Measurements from ENCODE around the gene NEK8.
A peak's percentile ranks its signal among the peaks of the same experiment; 100 is the strongest.

NEK8 gene

DNA sequence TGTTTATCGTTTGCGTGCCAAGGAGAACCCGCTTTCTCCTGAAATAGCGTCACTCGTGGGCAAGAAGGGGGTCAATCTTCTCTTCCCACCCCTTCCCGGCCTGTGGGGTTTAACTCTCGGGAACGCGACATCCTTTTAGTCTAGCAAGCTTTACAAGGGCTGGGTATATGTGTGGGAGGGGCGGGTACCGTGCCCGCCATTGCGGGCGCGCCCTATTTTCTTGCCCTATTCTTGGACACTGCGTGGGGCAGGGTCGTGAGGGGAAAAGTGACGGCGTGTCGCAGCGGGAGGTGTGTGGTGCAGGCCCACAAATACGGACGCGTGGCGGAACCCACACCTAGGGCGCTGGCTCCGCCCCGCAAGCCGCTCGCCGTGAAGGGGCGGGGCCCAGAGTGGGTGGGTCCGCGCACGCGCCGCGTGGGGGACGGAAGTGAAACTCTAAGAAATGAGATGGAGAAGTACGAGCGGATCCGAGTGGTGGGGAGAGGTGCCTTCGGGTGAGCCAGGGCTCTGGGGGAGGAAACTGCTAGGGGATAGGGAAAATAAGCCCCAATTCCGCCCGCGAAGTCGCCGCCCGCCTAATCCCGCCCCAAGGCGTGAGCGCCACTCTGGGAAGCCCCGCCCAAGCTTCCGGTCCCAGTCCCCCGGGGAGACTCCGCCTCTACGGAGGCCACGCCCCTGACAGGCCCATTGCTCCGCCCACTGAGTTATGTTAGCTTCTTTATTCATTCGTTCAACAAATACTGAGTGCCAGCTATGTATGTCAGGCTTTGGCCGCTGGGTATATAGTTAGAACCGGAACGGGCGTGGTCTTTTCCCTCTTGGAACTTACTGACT lies at the start of gene NEK8:
Gene NEK8, plus strand, starts transcription at position 425 of the 837 bp plus-strand sequence. Its CDS starts 26 bp downstream, at position 451.
- DNase-seq: peak; percentile 84 to 95

DNA sequence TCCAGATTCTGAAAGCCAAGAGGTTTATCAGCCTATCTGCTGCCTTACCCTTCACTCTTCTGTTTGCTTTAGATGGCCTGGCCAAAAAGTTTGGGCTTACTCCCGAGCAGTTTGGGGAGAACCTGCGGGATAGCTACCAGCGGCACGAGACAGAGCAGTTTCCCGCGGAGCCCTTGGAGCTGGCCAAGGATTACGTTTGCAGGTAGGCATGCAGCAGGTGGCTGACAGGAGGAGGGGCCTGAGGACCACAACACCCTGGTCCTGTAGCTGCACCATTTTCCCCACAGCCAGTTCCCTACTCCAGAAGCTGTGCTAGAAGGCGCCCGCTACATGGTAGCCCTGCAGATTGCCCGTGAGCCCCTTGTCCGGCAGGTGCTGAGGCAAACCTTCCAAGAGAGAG lies 45.9 kb upstream of the NEK8 start:
- DNase-seq: no peak

DNA sequence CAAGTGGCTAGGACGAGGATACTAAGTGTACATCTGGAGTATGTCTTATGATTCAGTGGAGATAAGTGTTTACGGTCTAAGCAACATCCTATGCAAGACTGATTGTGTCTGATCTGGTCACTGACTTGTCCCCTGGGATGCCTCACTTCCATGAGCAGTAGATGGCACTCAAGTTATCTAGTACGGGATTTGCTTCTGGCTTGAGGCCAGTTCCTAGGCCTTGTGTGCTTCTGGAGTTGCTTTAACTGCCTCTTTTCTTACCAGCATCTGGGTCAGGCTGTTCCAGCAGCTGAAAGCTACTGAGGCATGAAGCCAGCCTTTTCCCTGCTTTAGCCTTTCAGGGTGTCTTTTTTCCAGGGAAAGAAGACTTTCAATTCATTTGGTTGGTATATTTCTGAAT lies 43.6 kb upstream of the NEK8 start:
- DNase-seq: no peak

DNA sequence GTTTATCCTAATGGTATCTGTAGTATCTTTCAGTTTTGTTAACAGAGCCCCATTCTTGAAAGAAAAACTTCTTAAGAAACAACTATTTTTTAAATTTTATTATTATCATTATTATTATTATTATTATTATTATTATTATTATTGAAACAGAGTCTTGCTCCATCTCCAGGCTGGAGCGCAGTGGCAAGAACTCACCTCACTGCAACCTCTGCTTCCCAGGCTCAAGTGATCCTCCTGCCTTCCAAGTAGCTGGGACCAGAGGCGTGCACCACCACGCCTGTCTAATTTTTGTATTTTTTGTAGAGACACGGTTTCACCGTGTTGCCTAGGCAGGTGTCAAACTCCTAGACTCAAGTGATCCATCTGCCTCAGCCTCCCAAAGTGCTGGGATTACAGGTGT lies 43.2 kb upstream of the NEK8 start:
- DNase-seq: no peak

DNA sequence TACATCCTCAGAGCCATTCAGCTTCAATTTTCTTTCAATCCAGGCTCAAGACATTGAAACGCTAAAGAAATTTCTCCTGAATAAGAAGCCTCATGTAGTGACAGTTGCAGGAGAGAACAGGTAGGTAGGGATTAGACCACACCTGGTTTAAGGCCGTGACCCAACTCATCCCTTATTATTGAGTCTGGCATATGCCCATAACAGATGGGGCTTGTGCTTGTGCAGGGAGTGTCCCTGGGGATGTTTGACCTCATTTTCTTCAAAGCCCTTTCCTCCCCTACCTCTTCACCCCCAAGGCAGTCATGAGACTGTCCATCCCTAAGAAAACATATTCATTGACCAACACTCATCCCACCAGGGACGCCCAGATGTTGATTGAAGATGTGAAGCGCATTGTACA lies 42.3 kb upstream of the NEK8 start:
- no peak for DNase-seq

DNA sequence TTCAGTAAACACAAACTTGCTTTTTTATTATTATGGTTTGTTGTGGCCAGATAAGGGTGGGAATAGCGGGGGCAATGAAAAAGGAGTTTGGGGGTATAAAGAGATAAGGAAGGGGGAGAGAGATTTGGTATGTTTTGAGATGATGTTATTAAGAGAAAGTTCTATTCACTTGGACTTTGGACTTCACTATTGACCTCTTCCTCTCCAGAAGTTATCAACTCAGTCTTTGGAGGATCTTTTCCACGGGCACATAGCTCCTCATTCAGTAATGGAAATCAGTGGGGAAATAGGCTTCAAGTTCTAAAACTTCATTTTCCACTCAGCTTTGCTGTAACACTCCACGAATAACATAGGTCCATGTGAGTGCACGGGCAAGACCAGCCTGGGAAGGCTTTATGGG lies 40.1 kb upstream of the NEK8 start:
- no peak for DNase-seq

DNA sequence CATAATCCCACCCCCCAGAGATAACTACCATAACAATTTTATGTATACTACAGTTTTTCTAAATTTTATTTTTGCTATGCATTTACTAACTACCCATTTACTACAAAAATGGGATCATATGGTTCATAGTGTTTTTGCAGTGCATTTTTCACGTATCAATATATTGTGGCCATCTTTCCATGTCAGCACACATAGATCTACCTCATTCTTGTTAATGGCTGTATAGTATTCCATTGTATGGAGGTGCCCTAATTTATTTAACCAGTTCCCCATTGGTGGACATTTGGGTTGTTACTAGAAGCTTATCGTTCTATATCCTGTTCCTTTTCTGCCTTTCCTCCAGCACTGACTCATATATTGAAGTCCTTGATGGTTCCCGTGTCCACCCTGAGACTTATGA lies 39.6 kb upstream of the NEK8 start:
- no peak for DNase-seq

DNA sequence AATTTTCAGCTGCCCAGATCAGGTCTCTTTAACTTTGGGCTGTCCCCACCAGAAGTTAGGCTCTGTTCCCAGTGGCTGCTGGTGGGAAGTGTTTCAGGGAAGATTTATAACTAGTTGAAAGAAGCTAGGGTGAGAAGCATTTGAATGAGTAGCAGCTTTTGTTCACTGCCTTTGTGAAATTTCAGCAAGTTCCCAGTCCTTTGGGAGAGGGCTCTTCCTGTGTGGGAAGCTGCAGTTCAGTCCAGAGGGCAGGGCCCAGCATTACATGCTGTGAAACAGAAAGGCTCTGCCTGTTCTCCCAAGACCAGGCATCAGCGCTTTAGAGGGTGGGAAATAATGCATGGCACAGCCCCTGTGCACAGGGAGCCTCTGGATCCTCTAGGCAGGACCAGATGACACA lies 34.7 kb upstream of the NEK8 start:
- no peak for DNase-seq

DNA sequence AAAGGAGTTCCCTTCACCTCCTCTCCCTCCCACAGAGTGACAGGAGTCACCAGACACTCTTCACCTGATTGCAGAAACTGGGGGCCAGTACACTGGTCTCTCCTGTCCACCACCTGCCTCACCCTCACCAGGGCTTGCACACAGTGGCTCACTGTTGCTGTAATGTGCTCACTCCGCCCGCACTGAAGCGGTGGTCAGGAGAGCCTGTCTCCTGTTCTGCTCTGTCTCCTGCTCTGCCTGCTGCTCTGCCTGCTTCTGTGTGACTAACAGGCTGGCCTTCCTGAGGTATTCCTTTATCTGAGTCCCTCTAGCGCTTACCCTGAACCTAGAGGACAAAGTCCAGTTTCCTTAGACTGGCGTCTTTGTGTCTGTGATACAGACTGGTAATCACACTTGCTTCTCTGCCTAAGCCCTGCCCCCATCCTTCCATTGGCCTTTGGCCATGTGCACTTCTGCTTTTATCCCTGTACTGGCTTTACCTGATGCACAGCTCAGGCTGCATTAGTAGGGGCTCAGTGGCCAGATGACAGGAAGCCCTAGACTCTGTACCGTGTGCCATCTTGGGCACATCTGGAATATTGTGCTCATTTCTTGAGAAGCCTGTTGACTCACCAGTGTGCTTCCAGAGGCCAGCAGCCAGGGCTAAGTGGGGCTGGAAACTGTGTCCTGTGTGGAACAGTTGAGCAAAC lies 30.2 kb upstream of the NEK8 start:
- no peak for DNase-seq

DNA sequence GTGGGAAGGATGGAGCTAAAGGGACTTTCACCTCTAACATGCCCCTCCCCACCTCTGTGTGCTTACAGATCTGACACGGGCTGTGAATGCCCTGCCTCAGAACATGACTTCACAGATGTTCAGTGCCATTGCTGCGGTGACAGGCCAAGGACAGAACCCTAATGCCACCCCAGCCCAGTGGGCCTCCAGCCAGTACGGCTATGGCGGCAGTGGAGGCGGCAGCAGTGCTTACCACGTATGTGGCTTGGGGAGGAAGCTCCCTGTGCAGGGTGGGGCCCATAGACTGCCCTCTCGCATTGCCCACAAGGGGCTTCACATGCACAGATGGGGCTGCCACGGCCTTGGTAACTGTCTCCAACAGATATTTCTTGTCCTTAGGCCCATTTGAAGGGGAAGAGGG lies 28.3 kb upstream of the NEK8 start:
- DNase-seq: no peak

DNA sequence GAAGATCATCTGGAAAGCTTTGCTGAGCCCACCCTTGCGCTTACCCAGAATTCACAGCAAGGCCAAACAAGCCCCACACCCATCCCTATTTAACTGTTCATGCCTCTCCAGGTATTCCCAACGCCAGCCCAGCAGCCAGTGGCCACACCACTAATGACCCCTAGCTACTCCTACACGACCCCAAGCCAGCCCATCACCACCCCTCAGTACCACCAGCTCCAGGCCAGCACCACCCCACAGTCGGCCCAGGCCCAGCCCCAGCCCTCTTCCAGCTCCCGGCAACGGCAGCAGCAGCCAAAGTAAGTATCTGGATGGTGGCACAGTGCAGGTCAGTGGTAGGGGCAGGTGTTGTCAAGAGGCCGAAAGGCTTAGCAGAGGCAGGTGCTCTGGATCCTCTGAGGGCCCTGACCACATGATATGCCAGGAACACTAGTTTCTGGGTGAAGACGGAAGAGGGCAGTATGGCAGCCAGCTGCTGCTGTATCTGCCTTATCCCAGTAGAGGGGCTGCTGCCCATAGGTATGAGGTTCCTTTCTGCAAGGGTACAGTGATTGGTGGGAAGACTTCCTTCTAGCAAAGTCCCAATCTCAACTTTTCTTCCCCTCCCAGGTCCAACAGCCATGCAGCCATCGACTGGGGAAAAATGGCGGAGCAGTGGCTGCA lies 27.6 kb upstream of the NEK8 start:
- DNase-seq: no peak

DNA sequence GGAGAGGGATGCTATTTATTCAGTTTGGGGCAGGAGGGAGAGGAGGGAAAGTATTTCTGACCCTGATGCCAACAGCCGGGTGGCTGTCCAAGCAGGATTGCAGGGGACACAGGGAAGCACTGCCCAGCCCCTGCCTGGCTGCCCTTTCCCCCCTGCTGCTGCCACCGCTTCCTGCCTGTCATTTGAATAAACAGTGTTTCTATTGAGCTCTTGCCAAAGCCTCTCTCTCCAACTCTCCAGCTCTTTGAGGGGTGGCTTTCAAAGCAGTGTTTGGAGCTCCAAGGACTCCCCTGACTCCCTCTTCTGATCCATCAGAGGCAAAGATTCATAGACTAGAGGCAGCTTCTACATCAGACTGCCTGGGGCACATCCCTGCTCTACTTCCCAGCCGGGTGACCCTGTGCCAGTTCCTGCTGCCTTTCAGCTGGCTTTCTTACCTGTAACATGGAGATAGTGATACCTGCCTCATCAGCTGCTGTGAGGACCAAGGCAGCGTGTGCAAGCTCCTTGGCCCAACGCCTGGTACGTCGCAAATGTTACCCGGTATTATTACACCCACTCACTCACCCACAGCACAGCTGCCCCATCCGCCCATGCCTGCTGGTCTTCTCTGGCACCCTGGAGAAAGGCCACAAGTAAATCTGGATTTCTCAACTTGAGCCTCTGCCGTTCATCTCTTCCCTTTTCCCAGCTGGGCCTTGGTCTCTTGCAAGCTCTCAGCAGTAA lies 26.4 kb upstream of the NEK8 start:
- DNase-seq: no peak

DNA sequence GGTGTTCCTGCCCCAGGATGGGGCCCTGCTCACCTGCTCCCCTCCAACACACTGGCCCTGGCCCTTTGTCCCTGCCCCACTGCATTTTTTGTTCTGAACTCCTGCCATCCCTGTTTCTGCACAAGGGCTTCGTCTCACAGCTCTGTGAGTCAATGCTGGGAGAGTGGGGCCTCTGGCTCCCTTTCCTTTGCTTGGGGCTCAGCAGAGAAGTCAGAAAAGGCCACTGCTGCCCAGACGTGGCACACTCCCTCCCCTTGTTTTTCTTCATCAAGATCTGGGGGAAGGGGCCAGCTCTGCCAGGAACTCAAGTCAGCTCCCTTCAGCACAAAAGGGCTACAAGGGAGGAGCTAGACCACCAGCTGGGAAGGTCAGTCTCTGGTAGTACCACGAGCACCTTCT lies 25.8 kb upstream of the NEK8 start:
- no peak for DNase-seq

DNA sequence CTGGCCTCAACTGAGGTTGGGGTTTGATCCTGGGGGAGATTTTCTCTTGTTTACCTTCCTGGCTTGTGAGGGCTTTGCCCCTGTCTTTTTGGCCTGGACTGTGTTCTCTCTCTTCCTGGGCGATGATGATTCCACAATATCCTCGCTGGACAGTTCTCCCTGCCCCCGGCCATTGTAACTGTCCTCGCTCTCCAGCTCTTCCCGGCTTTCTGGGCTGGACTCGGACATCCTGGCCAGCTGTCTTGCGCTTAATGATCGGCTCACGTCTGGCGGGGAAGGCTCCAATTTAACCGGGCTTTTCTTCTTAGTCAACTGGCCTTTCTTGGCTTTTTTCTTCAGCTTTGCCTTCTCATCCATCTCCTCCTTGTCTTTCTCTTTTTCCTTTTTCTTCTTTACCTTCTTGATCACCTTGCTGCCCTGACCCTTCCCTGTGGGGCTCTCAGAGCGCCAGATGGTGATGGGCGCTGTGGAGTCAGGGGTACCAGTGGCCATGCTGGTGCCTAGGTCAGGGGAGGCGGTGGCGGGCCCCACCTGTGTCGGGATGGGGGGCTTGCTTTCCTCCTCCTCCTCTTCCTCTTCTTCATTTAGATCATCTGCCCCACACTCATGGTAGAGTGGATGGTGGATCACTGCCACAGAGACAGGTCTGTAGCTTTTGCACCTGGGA lies 24.9 kb upstream of the NEK8 start:
- no peak for DNase-seq

DNA sequence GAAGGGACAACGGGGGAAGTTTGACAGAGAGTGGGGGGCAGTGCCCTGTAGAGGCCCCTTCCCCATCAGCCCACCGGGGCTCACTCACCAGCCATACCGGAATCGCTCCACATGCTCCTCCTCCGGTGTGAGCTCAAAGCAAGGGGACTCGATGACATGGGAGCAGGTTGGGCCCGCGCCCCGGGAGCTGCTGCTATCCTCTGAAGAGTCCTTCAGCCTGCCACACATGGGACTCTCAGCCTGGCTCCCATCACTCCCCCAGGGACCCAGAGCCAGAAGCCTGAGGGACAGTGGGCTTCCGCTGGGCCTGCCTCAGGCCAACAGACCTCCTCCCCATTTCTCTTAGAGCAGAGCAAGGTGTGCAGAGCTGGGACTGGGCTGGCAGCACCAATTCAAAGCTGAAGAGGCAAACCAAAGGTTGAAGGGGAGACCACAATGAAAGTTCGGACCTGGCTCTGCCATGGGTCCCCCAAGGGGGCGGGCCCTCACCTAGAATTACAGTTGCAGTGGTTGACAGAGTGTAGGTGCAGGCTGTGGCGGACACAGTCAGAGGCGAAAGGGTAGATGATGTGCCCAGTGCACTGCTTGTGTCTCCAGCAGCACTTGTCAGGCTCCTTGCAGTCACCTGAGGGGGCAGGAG lies 24.2 kb upstream of the NEK8 start:
- DNase-seq: no peak

DNA sequence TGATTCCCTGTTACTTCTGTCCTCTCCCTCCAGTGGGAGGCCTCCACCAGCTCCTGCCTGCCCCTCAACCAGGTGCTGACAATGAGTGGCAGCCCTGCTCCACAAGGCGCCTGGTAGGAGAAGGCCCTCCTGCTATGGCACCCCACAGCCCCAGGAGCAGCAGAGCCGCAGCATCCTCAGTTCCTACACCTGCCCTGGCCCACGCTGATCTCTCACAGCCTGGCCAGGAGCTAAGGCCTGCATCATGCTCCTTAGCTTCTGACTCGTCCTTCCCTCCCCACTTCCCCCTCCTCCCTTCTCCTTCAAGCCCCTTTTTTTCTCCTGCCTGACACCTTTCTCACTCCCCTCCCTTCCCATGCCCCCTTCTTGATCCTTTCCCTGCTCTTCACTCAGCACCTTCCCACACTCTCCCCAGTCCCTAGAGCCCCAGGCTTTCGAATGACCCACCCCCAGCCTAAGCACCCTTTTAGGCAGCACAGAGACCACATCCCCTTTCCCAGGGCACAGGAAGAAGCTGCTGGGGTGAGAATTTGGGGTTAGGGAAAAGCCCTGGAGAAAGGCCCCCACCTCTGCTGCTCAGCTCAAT lies 23.4 kb upstream of the NEK8 start:
- no peak for DNase-seq

DNA sequence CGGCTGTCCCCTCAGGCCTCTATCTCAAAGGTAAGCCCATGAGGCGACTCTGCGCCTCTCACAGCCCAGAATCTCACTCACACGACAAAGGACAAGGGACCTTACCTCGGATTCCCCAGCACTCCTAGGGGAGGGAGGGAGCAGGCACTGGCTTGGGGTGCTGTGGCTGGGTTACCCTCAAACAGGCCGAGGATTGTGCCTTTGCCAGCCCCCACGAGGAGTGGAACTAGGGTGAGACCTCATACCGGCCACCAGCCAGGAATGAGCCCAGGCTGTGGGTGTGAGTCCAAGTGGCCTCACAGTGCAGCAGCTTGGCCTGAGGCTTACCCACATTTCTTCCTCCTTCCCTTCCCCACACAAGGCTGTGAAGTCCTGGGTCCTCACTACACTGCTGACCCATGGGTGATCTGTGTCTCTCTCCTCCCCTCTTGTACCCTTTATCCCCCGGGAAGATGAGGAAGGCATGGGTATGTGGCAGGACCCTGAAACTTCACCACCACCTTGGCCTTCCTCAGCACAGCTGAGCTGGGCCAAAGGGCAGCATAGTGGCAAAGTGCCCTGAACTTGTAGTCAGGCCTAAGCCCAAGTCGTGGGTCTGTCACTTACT lies 22.8 kb upstream of the NEK8 start:
- DNase-seq: no peak

DNA sequence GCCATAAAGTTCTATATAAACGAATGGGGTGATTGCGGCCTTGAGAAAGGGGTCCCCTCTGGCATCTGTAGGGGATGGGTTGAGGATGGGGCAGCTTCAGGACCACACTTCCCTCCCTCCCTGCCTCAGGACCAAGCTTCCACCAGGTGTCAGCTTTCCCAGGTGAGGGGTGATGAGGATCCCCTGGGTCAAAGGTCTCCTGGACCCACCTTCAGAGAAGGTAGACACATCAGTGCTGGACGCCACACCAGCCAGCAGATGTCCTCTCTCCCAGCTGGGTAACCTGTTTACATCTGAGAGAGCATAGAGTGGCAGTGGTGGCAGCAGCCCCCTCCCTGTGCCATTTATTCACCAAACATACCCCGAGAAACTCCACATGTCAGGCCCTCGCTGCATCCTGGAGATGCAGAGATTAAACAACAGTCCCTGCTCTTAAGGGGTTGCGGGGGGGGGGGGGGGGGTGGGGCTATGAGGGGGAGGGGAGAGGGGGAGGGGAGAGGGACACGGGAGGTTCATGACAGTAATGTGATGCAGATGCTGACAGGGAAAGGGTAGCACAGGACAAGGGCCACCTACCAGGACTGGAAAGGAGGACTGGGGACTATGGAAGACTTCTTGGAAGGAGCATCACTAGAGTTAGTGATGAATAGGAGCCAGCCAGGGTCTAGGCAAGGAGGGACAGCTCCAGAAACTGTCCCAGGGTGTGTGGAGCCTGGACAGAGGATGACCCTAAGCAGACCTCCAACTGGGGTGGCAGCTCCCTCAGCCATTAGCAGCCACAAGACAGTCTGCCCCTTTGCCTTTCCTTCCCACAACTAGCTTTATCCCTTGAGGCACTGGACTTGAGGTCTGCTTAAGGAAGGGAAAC lies 21.9 kb upstream of the NEK8 start:
- DNase-seq: no peak

DNA sequence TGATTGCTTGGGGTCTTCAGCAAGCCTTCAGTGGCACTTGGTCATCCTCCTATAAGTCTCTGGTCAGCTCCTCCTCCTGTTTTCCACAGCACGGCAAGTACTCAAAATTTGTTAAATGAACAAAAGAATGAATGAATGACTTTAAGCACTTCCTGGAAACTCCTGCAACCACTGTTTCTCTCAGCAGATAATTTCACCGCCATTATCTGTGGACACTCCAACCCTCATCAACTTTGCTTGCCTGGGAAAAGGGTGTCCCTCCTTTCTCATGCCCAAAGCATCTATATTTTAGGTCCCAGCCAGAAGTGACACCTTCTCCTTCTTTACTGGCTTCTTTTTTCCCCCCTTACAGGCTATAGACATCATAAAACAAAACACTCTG lies 21.3 kb upstream of the NEK8 start:
- no peak for DNase-seq

All from NCI-H446 (cell line).